ENCODE measurements around the gene TRA2A.
"Not testable (repeated sequence)": the region's sequence is repeated elsewhere in the genome, so short reads cannot be mapped to it uniquely, and the experiment has no call there.

TRA2A gene

GRCh38 chr7:23514755-23515154 is 17.0 kb downstream of the TRA2A start:
- H2AFZ ChIP-seq (ENCODE audit: low read depth, low read length, severe bottlenecking) = no peak overlapping the region
- H3K9me2 ChIP-seq (replicated peaks; ENCODE audit: insufficient read depth, low read length) = no peaks in the 10 kb centered on the region
- no peak overlapping the region for H3K4me2 ChIP-seq (ENCODE audit: low read depth, low read length, poor library complexity, severe bottlenecking)
- no peaks in the 10 kb centered on the region for H3K27me3 ChIP-seq (ENCODE audit: low read length)
- no peak overlapping the region for H3K9ac ChIP-seq (ENCODE audit: low read length)
- H3K27ac ChIP-seq (ENCODE audit: low read depth, low read length) = no peak overlapping the region
- peaks cover 87% of the 10 kb centered on the region for H3K79me2 ChIP-seq (ENCODE audit: insufficient read depth, low read length)
- peaks cover 28% of the 10 kb centered on the region for H4K20me1 ChIP-seq (ENCODE audit: low read depth, low read length)
- no peaks in the 10 kb centered on the region for H3K9me3 ChIP-seq (ENCODE audit: insufficient read depth, low read length)
- H3K4me3 ChIP-seq (ENCODE audit: insufficient read depth, low read length, poor library complexity, severe bottlenecking) = no peak overlapping the region
- H3K36me3 ChIP-seq (ENCODE audit: low read length) = peaks cover 71% of the 10 kb centered on the region
- TF ChIP-seq EZH2phosphoT487 (conservative IDR thresholded peaks at IDR 0.05; ENCODE audit: low read length) (no peak), CTCF (IDR thresholded peaks at IDR 0.05; ENCODE audit: insufficient read depth, low read length, poor library complexity, severe bottlenecking) (no peak)
- H3F3A ChIP-seq (ENCODE audit: insufficient read depth) = peaks cover 19% of the 10 kb centered on the region

DNA sequence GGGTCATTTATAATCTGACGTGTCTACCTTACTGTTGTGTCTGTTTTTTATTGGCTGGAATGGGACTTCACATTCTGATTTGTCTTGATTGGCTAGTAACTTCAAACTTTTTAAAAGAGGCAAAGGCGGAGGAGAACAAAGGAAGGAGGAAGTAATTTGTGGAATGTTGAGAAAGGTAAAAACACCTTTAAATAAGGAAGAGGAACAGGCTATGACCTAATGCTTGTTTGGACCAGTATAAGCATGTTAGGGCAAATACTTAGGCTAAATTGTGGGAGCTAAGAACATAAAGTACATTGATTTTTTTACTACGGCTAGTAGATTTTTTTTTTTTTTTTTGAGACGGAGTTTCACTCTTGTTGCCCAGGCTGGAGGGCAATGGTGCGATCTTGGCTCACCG is 18.0 kb downstream of the TRA2A start:
- Histone ChIP-seq H3K36me3 (ENCODE audit: low read length) (peaks cover 66% of the 10 kb centered on the region), H3F3A (ENCODE audit: insufficient read depth) (peaks cover 19% of the 10 kb centered on the region), H3K79me2 (ENCODE audit: insufficient read depth, low read length) (peaks cover 87% of the 10 kb centered on the region), H4K20me1 (ENCODE audit: low read depth, low read length) (peaks cover 21% of the 10 kb centered on the region)
- not testable (repeated sequence) for H3K9ac ChIP-seq (ENCODE audit: low read length); H3K27me3 ChIP-seq (ENCODE audit: low read length); H3K4me2 ChIP-seq (ENCODE audit: low read depth, low read length, poor library complexity, severe bottlenecking); H3K9me2 ChIP-seq (replicated peaks; ENCODE audit: insufficient read depth, low read length); H3K9me3 ChIP-seq (ENCODE audit: insufficient read depth, low read length); H3K4me3 ChIP-seq (ENCODE audit: insufficient read depth, low read length, poor library complexity, severe bottlenecking); H2AFZ ChIP-seq (ENCODE audit: low read depth, low read length, severe bottlenecking); H3K27ac ChIP-seq (ENCODE audit: low read depth, low read length)

- Histone ChIP-seq H4K20me1 (ENCODE audit: low read depth, low read length) (no peaks in the 10 kb centered on the region), H3K9ac (ENCODE audit: low read length) (no peak overlapping the region), H3K4me3 (ENCODE audit: insufficient read depth, low read length, poor library complexity, severe bottlenecking) (no peak overlapping the region), H3K36me3 (ENCODE audit: low read length) (no peaks in the 10 kb centered on the region), H3K4me2 (ENCODE audit: low read depth, low read length, poor library complexity, severe bottlenecking) (no peak overlapping the region), H3F3A (ENCODE audit: insufficient read depth) (peaks cover 45% of the 10 kb centered on the region), H3K9me2 (replicated peaks; ENCODE audit: insufficient read depth, low read length) (no peaks in the 10 kb centered on the region), H3K79me2 (ENCODE audit: insufficient read depth, low read length) (peaks cover 10% of the 10 kb centered on the region; the same call in 1 of the 2 replicates), H3K9me3 (ENCODE audit: insufficient read depth, low read length) (no peaks in the 10 kb centered on the region), H3K27ac (ENCODE audit: low read depth, low read length) (no peak overlapping the region), H3K27me3 (ENCODE audit: low read length) (no peaks in the 10 kb centered on the region), H2AFZ (ENCODE audit: low read depth, low read length, severe bottlenecking) (no peak overlapping the region)
- TF ChIP-seq CTCF (IDR thresholded peaks at IDR 0.05; ENCODE audit: insufficient read depth, low read length, poor library complexity, severe bottlenecking) = no peak
- no peak for TF ChIP-seq EZH2phosphoT487 (conservative IDR thresholded peaks at IDR 0.05; ENCODE audit: low read length)
These were observed 37.8 kb downstream of the TRA2A start for GRCh38 chr7:23494009-23494408.

DNA sequence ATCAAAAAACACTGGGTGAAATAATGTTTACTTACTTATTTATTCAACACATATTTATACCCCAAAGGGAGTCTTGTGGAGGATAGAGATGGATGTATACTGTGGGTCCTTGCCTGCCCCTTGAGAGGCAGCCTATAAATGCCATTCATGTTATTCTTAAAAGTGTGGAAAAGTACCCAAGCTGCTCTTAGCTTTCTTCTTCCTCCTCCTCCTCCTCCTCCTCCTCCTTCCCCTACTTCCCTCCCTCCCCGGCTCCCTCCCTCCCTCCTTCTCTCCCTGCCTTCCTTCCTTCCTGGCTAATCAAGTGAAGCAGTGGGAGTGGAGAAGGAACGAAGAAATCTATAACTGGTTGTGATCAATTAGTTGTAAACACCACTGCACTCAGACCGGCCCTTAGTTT is 40.3 kb downstream of the TRA2A start:
- peak overlapping the region; percentile 64 for H3K4me3 ChIP-seq (ENCODE audit: insufficient read depth, low read length, poor library complexity, severe bottlenecking)
- no peaks in the 10 kb centered on the region for H3K9me3 ChIP-seq (ENCODE audit: insufficient read depth, low read length)
- H3K36me3 ChIP-seq (ENCODE audit: low read length) = no peaks in the 10 kb centered on the region
- H3K9ac ChIP-seq (ENCODE audit: low read length) = peak overlapping the region; percentile 85
- TF ChIP-seq CTCF (IDR thresholded peaks at IDR 0.05; ENCODE audit: insufficient read depth, low read length, poor library complexity, severe bottlenecking) (no peak), EZH2phosphoT487 (conservative IDR thresholded peaks at IDR 0.05; ENCODE audit: low read length) (no peak)
- H3K9me2 ChIP-seq (replicated peaks; ENCODE audit: insufficient read depth, low read length) = no peaks in the 10 kb centered on the region
- no peaks in the 10 kb centered on the region for H3K27me3 ChIP-seq (ENCODE audit: low read length)
- peaks cover 10% of the 10 kb centered on the region; the same call in 1 of the 2 replicates for H3K79me2 ChIP-seq (ENCODE audit: insufficient read depth, low read length)
- H4K20me1 ChIP-seq (ENCODE audit: low read depth, low read length) = no peaks in the 10 kb centered on the region
- H2AFZ ChIP-seq (ENCODE audit: low read depth, low read length, severe bottlenecking) = no peak overlapping the region
- H3K4me2 ChIP-seq (ENCODE audit: low read depth, low read length, poor library complexity, severe bottlenecking) = peak overlapping the region; percentile 67
- H3F3A ChIP-seq (ENCODE audit: insufficient read depth) = peaks cover 33% of the 10 kb centered on the region
- peak overlapping the region; percentile 74 for H3K27ac ChIP-seq (ENCODE audit: low read depth, low read length)

All from SU-DHL-6 (cell line).